Thoracic aorta (tissue), 2 donors: ENCODE data around the gene NARF. TPM values are rescaled to one million over a fixed set of nuclear protein-coding genes. Genes with fewer than 3 reads are reported as not detected.

Source experiments
- ATAC-seq: fragments of 150-250 bp; one replicate; pipeline ENCODE4 v1.8.0; 2017; ENCODE audit warnings: low read depth; ENCODE audit not compliant: insufficient number of reproducible peaks, low FRiP score
- DNase-seq: peaks from one replicate; pipeline ENCODE4 v3.0.0-alpha.2; 2020; ENCODE audit warnings: low spot score
- H3K27ac ChIP-seq, 2 donors: fragments of 200-600 bp; sonication (generic); 1 replicate in 1 of 2; 2 replicates in 1 of 2; pipeline ENCODE4 v1.5.1; 2016; ENCODE audit warnings: mild to moderate bottlenecking in 2 of 2, moderate library complexity in 2 of 2
- H3K27me3 ChIP-seq: fragments of 200-600 bp; sonication (generic); replicated peaks from 2 replicates; pipeline ENCODE4 v1.6.0; 2016; ENCODE audit warnings: mild to moderate bottlenecking; ENCODE audit not compliant: insufficient read depth
- H3K36me3 ChIP-seq: fragments of 200-600 bp; sonication (generic); one replicate; pipeline ENCODE4 v1.5.1; 2016
- H3K4me1 ChIP-seq, 2 donors: fragments of 200-600 bp; sonication (generic); 1 replicate in 1 of 2; 2 replicates in 1 of 2; pipeline versions ENCODE4 v1.5.1 to v1.6.0; 2016; ENCODE audit warnings: low read depth in 2 of 2, mild to moderate bottlenecking in 1 of 2; ENCODE audit not compliant: control insufficient read depth in 1 of 2
- H3K4me3 ChIP-seq: fragments of 200-600 bp; sonication (generic); 2 replicates; pipeline ENCODE4 v1.5.1; 2016; ENCODE audit warnings: mild to moderate bottlenecking
- H3K9me3 ChIP-seq: fragments of 200-600 bp; sonication (generic); 2 replicates; pipeline ENCODE4 v1.5.1; 2016
- total RNA-seq, 2 donors: library from RNA; depleted of rRNA; stranded (reverse); fragments of >200 nt; gene quantifications; one replicate each; pipeline versions ENCODE4 v1.1.0 to v1.2.3, GENCODE V29; 2016
- TF ChIP-seq, protein P1 (sequence below): fragments of 200-600 bp; sonication (generic); IDR thresholded peaks from one replicate; pipeline ENCODE4 v1.5.1; 2019; ENCODE audit warnings: antibody characterized with exemption

The NARF gene
- total RNA-seq, 2 donors from 2014 or later: 77.0 to 86.8 TPM

GRCh38 chr17:82517230-82517865, 58.8 kb downstream of the NARF start:
- Histone ChIP-seq H3K4me1 (peaks cover 9% of the 10 kb centered on the region in 2 donors), H3K27me3 (no peaks in the 10 kb centered on the region), H3K36me3 (no peaks in the 10 kb centered on the region), H3K4me3 (no peak overlapping the region), H3K27ac (no peak overlapping the region), H3K9me3 (no peaks in the 10 kb centered on the region)
- ATAC-seq (no peak), DNase-seq (no peak)
- TF ChIP-seq, protein P1, sequence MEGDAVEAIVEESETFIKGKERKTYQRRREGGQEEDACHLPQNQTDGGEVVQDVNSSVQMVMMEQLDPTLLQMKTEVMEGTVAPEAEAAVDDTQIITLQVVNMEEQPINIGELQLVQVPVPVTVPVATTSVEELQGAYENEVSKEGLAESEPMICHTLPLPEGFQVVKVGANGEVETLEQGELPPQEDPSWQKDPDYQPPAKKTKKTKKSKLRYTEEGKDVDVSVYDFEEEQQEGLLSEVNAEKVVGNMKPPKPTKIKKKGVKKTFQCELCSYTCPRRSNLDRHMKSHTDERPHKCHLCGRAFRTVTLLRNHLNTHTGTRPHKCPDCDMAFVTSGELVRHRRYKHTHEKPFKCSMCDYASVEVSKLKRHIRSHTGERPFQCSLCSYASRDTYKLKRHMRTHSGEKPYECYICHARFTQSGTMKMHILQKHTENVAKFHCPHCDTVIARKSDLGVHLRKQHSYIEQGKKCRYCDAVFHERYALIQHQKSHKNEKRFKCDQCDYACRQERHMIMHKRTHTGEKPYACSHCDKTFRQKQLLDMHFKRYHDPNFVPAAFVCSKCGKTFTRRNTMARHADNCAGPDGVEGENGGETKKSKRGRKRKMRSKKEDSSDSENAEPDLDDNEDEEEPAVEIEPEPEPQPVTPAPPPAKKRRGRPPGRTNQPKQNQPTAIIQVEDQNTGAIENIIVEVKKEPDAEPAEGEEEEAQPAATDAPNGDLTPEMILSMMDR: no peak

DNA sequence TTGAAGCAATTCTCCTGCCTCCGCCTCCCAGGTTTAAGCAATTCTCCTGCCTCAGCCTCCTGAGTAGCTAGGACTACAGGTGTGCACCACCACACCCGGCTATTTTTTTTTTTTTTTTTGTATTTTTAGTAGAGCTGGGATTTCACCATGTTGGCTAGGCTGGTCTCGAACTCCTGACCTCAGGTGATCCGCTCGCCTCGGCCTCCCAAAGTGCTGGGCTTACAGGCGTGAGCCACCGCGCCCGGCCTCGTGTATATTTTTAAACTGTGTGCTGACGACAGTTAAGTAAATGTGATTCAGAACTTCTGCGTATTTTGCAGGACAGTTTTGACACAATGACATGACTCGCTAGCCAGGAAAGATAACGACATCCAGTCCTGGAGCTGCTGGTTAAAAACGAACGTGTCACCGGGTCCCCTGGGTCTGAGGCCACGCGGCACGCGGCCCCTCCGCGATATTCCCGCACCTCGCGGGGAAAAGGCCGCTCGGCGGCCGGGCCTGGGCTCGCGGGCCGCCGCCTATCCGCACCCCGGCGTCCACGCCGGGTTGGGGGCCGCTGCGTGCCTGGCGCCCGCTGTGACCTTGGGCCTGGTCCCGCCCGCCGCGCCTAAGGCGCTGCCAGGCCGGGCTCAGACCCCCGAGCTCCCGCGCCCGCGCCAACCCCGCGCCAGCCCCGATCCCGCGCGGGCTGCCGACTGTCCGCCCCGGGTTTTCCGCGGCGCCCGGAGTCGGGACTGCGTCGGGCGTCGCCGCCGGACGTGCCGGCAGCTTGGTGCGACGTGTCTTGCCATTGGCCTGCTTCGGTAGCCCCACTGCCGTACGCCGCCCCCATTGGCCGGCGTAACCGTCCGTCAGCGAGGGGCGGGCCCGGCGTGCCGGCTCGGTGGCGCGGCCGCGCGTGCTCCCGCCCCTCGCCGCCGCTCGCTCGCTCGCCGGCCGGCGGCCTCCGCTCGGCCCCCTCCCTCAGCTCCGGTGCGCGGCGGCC, 60.6 kb downstream of the NARF start, which contains the start of gene FOXK2:
Gene FOXK2, plus strand, starts transcription at position 907 of the 985 bp plus-strand sequence. CDS start 157 bp downstream, outside the sequence.
- ATAC-seq (peak; percentile 95), DNase-seq (peak; percentile 59)
- TF ChIP-seq, protein P1: no peak
- peak within 1 kb of the TSS; percentile 97 for H3K27ac ChIP-seq
- peaks cover 11 to 19% of the 10 kb centered on the region in 2 donors for H3K4me1 ChIP-seq
- H3K9me3 ChIP-seq: no peaks in the 10 kb centered on the region
- no peaks in the 10 kb centered on the region for H3K27me3 ChIP-seq
- peak within 1 kb of the TSS; percentile 80 for H3K4me3 ChIP-seq
- H3K36me3 ChIP-seq: no peaks in the 10 kb centered on the region

DNA sequence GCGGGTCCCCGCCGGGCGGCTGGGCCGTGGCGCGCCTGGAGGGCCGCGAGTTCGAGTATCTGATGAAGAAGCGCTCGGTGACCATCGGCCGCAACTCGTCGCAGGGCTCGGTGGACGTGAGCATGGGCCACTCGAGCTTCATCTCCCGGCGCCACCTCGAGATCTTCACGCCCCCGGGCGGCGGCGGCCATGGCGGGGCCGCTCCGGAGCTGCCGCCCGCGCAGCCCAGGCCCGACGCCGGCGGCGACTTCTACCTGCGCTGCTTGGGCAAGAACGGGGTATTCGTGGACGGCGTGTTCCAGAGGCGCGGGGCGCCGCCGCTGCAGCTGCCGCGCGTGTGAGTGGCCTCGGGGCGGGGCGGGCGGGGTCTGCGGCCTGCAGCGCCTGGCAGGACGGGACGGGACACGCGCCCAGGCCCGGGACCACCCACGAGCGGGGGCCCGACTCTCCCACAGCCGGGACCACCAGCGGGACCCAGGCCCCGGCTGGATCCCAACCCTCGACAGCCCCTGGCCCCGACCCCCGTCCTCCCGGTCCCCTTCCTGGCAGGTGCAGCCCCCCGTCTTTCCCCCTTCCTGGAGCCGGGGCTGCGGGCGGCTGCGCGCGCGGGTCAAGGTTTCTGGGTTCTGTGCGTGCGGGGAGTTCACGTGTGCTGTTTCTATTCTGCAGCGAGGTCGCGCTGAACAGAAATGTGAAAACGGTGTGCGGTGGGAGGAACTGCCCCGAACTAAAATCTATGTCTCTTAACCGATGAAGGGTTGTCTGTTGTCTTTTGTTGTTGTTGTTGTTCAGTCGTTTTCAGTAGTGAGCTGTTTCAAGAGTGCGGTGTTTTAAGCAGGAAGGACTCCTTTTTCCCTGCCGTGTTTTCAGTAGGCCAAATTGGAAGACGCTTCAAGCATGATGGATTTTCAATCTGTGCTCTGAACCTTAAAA, 61.7 kb downstream of the NARF start:
- H3K36me3 ChIP-seq: no peaks in the 10 kb centered on the region
- DNase-seq: no peak
- ATAC-seq: no peak
- H3K27me3 ChIP-seq: no peaks in the 10 kb centered on the region
- peaks cover 14 to 28% of the 10 kb centered on the region in 2 donors for H3K4me1 ChIP-seq
- H3K9me3 ChIP-seq: no peaks in the 10 kb centered on the region
- peak overlapping the region; percentile 77 for H3K4me3 ChIP-seq
- TF ChIP-seq, protein P1: no peak
- peak overlapping the region; percentile 18 to 58 for H3K27ac ChIP-seq

GRCh38 chr17:82524540-82524939, 66.0 kb downstream of the NARF start:
- Histone ChIP-seq H3K9me3 (no peaks in the 10 kb centered on the region), H3K27ac (no peak overlapping the region), H3K27me3 (no peaks in the 10 kb centered on the region), H3K4me3 (no peak overlapping the region), H3K36me3 (no peaks in the 10 kb centered on the region), H3K4me1 (peaks cover 32 to 58% of the 10 kb centered on the region in 2 donors)
- TF ChIP-seq, protein P1: no peak
- no peak for ATAC-seq
- DNase-seq: no peak
